ENCODE measurements around the gene ZNF787. TPM values are rescaled to one million over a fixed set of nuclear protein-coding genes. Genes with fewer than 3 reads are reported as not detected.

ZNF787 gene
- total and polyA plus RNA-seq, 2 of the 8 experiments (the other 6 are each of a cell fraction or from before 2014, with no cell fraction given): 19.7 to 56.0 TPM

DNA sequence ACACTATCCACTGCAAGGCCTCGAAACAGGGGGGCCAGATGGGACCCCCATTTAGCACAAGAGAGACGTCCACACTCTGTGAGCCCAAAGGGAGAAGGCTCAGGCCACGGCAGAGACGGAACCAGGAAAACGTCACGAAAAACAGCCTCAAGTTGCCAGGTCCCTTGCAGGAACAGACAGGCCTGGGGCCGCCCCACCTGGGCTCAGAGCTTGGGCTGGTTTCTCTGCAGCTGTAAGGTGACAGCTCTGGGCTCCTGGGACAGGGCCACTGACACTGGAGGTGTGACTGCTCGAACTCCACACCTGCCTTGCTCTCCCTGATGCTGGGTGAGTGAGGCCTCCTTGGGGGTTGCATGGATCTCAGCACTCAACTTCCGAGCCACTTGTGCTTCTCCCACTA lies 3.2 kb downstream of the ZNF787 start:
- no peak for DNase-seq (ENCODE audit: low read depth in 1 of 2, low spot score in 2 of 2)
- H3K4ac ChIP-seq (replicated peaks; ENCODE audit: insufficient read length, low read depth, low read length): no peak overlapping the region
- no peak overlapping the region for H3K4me3 ChIP-seq (ENCODE audit: extremely low read depth in 1 of 4, insufficient read depth in 2 of 4, low read depth in 3 of 4, low read length in 4 of 4)
- H3K23me2 ChIP-seq (ENCODE audit: low read depth, low read length): peaks cover 8% of the 10 kb centered on the region
- POLR2A ChIA-PET (ENCODE audit: partially characterized antibody): interaction anchor here (1.1 to 7.0 kb wide), 4 partner anchors 10 to 35 kb away, joined by 3 to 51 read pairs (median 5); no protein-coding TSS in a partner anchor
- no peak overlapping the region; a peak in 1 of 4 replicates for H3K4me2 ChIP-seq (ENCODE audit: insufficient read depth in 1 of 2, low read depth in 2 of 2, low read length in 2 of 2)
- H3K23ac ChIP-seq (ENCODE audit: insufficient read length): no peak overlapping the region
- peaks cover 5 to 31% (median 24%) of the 10 kb centered on the region in 4 experiments for H3K4me1 ChIP-seq (replicated peaks in 1 of 4; ENCODE audit: control insufficient read depth in 3 of 4, insufficient read depth in 4 of 4, low read length in 3 of 4)
- H3K36me3 ChIP-seq (ENCODE audit: control insufficient read depth in 2 of 4, insufficient read depth in 4 of 4, low read length in 3 of 4): 0 out of 8 replicates have a peak, but pooled peaks cover 0 to 3% (median under 1%) of the 10 kb centered on the region in 4 experiments
- no peak overlapping the region for H3K18ac ChIP-seq (ENCODE audit: extremely low read depth, low read length)
- no peak overlapping the region for H2BK15ac ChIP-seq (ENCODE audit: low read length)
- H3K9ac ChIP-seq (replicated peaks in 1 of 4; ENCODE audit: extremely low read depth in 1 of 4, low read depth in 3 of 4, low read length in 3 of 4): peak overlapping the region in 2 of 4 experiments; percentile 7 to 18; a peak in 1 of 7 replicates
- 90% methylated on average over 8 of the region's 9 CpGs; no CpG with 5 or more reads in 1 of the 2 experiments for WGBS, 2 experiments (ENCODE audit: extremely low coverage in 1 of 2, insufficient coverage in 1 of 2, insufficient read length in 1 of 2, insufficient replicate concordance in 2 of 2, low coverage in 1 of 2, low lambda C conversion rate in 2 of 2, missing lambda C conversion rate in 1 of 2)
- peaks cover 60 to 76% of the 10 kb centered on the region in 2 experiments for H3K79me2 ChIP-seq (ENCODE audit: control insufficient read depth in 1 of 2, insufficient read depth in 2 of 2, low read length in 2 of 2)
- FAIRE-seq: no peak
- H3K27me3 ChIP-seq (replicated peaks in 1 of 4; ENCODE audit: control insufficient read depth in 3 of 4, extremely low read depth in 1 of 4, insufficient read depth in 3 of 4, low read length in 3 of 4): no peaks in the 10 kb centered on the region; a peak in 1 of 7 replicates
- H4K20me1 ChIP-seq (replicated peaks in 1 of 2; ENCODE audit: control insufficient read depth in 1 of 2, insufficient read depth in 2 of 2, low read length in 2 of 2): peaks cover 33 to 39% of the 10 kb centered on the region in 2 experiments
- no peak for TF ChIP-seq POLR2AphosphoS5 (IDR thresholded peaks at IDR 0.05; ENCODE audit: low read depth, low read length)
- TF ChIP-seq BACH1 (IDR thresholded peaks at IDR 0.05; ENCODE audit: low read length): no peak
- no peak for TF ChIP-seq PHF8 (conservative IDR thresholded peaks at IDR 0.05; ENCODE audit: low read depth, low read length)
- TF ChIP-seq GABPA (IDR thresholded peaks at IDR 0.05; ENCODE audit: borderline replicate concordance, insufficient read depth, low read length): no peak
- TF ChIP-seq YY1 (IDR thresholded peaks at IDR 0.05; ENCODE audit: low read depth, low read length): no peak
- TF ChIP-seq, protein P1, sequence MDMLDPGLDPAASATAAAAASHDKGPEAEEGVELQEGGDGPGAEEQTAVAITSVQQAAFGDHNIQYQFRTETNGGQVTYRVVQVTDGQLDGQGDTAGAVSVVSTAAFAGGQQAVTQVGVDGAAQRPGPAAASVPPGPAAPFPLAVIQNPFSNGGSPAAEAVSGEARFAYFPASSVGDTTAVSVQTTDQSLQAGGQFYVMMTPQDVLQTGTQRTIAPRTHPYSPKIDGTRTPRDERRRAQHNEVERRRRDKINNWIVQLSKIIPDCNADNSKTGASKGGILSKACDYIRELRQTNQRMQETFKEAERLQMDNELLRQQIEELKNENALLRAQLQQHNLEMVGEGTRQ (IDR thresholded peaks at IDR 0.05; ENCODE audit: low read length): no peak
- TF ChIP-seq KDM1A (IDR thresholded peaks at IDR 0.05; ENCODE audit: borderline replicate concordance, low read length): no peak
- TF ChIP-seq KDM4A (IDR thresholded peaks at IDR 0.05; ENCODE audit: low read depth, low read length, severe bottlenecking): no peak
- no peak for TF ChIP-seq CHD2 (IDR thresholded peaks at IDR 0.05; ENCODE audit: low read length)
- no peak for TF ChIP-seq NRF1 (IDR thresholded peaks at IDR 0.05; ENCODE audit: low read depth, low read length)
- no peak for TF ChIP-seq TAF7 (optimal IDR thresholded peaks at IDR 0.05; ENCODE audit: borderline replicate concordance, low read depth, low read length)
- no peak overlapping the region for H2BK20ac ChIP-seq (ENCODE audit: low read length)
- H2AFZ ChIP-seq (ENCODE audit: low read length): no peak overlapping the region
- H2BK120ac ChIP-seq (replicated peaks; ENCODE audit: low read depth, low read length): no peak overlapping the region
- no peak overlapping the region for H2BK12ac ChIP-seq (ENCODE audit: low read depth, low read length)
- no peak overlapping the region for H4K5ac ChIP-seq (ENCODE audit: insufficient read length, low read depth, low read length)
- H2BK5ac ChIP-seq (ENCODE audit: low read depth, low read length): no peak overlapping the region
- H4K8ac ChIP-seq (ENCODE audit: extremely low read depth, insufficient read depth, low read length): no peak overlapping the region
- peaks cover 15% of the 10 kb centered on the region for H3K79me1 ChIP-seq (ENCODE audit: low read depth, low read length)
- no peak overlapping the region for H3K14ac ChIP-seq (ENCODE audit: insufficient read length)
- no peaks in the 10 kb centered on the region for H3K9me3 ChIP-seq (ENCODE audit: insufficient read depth in 2 of 2, low read depth in 1 of 2, low read length in 1 of 2)
- no peak overlapping the region for H3K56ac ChIP-seq (replicated peaks; ENCODE audit: insufficient read length, low read depth, low read length)
- H3K27ac ChIP-seq (ENCODE audit: low read depth, low read length): no peak overlapping the region
- H4K91ac ChIP-seq (replicated peaks; ENCODE audit: insufficient read length, low read length): no peak overlapping the region
- CTCF ChIA-PET (ENCODE audit: partially characterized antibody): no interaction called here
- 0 out of 2 replicates have a peak overlapping the region, but pooled peaks have one; percentile 24 for H2AK5ac ChIP-seq (ENCODE audit: low read depth, low read length)

All from H1 (cell line).